Fibroblast of the aortic adventitia (primary cell): ENCODE measurements around the gene PLCB3. TPM values are rescaled to one million over a fixed set of nuclear protein-coding genes. Genes with fewer than 3 reads are reported as not detected.
"Not testable (repeated sequence)": the region's sequence is repeated elsewhere in the genome, so short reads cannot be mapped to it uniquely, and the experiment has no call there.

Source experiments
- DNase-seq: peaks from one replicate; pipeline ENCODE4 v3.0.0-alpha.2; 2010; ENCODE audit warnings: low read depth
- H3K4me3 ChIP-seq: 2 replicates; pipeline ENCODE4 v1.5.1; 2011; ENCODE audit warnings: low read depth, mild to moderate bottlenecking, control low read depth, low read length, moderate library complexity
- total RNA-seq: library from RNA; depleted of rRNA; stranded (reverse); fragments of >200 nt; gene quantifications from 2 replicates; pipeline ENCODE4 v1.2.3, GENCODE V29; 2012; ENCODE audit warnings: low replicate concordance
- TF ChIP-seq, protein P1 (sequence below): IDR thresholded peaks from 2 replicates; pipeline ENCODE4 v1.5.1; 2011; ENCODE audit warnings: mild to moderate bottlenecking, low read length, control low read depth, inconsistent platforms; ENCODE audit not compliant: insufficient read depth

PLCB3 gene
- total RNA-seq, 1 donor = 47.5 TPM

DNA sequence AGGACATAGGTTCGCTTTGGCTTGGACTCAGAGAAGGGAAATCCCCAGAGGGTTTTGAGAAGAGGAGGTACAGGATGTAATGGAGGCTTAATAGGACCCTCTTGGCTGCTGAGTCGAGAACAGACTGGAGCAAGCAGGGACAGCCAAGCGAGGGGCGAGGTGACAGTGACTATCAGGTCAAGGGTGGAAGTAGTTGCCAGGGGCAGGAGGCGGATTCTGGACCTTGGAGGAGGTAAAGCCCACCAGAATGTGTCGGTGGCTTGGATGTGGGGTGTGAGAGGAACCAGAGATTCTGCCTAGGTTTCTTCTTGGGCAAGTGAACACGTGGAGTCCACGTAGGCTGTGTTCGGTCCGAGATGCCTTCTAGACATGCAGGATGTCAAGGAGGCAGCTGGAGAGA, 61.6 kb downstream of the PLCB3 start:
- no peak for DNase-seq
- H3K4me3 ChIP-seq = no peak overlapping the region
- TF ChIP-seq, protein P1, sequence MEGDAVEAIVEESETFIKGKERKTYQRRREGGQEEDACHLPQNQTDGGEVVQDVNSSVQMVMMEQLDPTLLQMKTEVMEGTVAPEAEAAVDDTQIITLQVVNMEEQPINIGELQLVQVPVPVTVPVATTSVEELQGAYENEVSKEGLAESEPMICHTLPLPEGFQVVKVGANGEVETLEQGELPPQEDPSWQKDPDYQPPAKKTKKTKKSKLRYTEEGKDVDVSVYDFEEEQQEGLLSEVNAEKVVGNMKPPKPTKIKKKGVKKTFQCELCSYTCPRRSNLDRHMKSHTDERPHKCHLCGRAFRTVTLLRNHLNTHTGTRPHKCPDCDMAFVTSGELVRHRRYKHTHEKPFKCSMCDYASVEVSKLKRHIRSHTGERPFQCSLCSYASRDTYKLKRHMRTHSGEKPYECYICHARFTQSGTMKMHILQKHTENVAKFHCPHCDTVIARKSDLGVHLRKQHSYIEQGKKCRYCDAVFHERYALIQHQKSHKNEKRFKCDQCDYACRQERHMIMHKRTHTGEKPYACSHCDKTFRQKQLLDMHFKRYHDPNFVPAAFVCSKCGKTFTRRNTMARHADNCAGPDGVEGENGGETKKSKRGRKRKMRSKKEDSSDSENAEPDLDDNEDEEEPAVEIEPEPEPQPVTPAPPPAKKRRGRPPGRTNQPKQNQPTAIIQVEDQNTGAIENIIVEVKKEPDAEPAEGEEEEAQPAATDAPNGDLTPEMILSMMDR = no peak

DNA sequence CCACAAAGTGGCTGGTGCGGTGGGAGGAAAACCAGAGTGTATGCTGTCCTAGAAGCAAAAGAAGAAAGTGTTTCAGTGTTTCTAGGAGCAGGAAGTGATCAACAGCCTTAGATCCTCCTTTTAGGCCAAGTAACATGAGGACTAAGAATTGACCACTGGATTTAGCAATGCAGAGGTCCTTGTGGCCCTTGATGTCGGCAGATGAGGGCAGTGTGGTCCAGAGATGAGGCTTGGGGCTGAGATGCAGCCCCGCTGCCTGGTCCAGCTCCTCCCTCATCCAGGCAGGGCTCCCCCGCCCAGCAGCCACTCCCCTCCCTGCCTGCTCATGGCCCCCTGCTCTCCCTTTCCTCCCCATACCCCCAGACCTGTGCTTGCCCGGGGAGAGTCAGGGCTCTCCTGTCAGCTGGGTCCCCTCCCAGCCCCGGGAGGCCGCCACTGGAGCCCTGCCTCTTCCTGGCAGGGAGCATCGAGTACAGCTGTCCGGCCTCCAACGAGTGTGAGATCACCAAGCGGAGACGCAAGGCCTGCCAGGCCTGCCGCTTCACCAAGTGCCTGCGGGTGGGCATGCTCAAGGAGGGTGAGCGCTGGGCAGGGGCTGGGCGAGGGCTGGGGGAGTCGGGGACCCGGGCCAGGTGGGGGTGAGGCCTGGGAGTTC, 62.3 kb downstream of the PLCB3 start:
- DNase-seq = peak; percentile 77
- peak overlapping the region; percentile 62 for H3K4me3 ChIP-seq
- TF ChIP-seq, protein P1 = peak; percentile 30

- TF ChIP-seq, protein P1 = peak; percentile 24
- no peak for DNase-seq
Observed at GRCh38 chr11:64314146-64314804, 62.9 kb downstream of the PLCB3 start.

GRCh38 chr11:64314805-64315561, 63.7 kb downstream of the PLCB3 start:
- no peak for DNase-seq
- TF ChIP-seq, protein P1 = no peak
- no peak overlapping the region for H3K4me3 ChIP-seq

More at GRCh38 chr11:64314146-64314804, 62.9 kb downstream of the PLCB3 start:
- peak overlapping the region; percentile 62 for H3K4me3 ChIP-seq

DNA sequence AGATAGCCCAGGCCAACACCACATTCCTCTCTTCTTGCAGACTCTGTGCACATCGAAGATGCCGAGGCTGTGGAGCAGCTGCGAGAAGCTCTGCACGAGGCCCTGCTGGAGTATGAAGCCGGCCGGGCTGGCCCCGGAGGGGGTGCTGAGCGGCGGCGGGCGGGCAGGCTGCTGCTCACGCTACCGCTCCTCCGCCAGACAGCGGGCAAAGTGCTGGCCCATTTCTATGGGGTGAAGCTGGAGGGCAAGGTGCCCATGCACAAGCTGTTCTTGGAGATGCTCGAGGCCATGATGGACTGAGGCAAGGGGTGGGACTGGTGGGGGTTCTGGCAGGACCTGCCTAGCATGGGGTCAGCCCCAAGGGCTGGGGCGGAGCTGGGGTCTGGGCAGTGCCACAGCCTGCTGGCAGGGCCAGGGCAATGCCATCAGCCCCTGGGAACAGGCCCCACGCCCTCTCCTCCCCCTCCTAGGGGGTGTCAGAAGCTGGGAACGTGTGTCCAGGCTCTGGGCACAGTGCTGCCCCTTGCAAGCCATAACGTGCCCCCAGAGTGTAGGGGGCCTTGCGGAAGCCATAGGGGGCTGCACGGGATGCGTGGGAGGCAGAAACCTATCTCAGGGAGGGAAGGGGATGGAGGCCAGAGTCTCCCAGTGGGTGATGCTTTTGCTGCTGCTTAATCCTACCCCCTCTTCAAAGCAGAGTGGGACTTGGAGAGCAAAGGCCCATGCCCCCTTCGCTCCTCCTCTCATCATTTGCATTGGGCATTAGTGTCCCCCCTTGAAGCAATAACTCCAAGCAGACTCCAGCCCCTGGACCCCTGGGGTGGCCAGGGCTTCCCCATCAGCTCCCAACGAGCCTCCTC, 64.6 kb downstream of the PLCB3 start:
- not testable (repeated sequence) for DNase-seq
- H3K4me3 ChIP-seq = peak overlapping the region; percentile 22

DNA sequence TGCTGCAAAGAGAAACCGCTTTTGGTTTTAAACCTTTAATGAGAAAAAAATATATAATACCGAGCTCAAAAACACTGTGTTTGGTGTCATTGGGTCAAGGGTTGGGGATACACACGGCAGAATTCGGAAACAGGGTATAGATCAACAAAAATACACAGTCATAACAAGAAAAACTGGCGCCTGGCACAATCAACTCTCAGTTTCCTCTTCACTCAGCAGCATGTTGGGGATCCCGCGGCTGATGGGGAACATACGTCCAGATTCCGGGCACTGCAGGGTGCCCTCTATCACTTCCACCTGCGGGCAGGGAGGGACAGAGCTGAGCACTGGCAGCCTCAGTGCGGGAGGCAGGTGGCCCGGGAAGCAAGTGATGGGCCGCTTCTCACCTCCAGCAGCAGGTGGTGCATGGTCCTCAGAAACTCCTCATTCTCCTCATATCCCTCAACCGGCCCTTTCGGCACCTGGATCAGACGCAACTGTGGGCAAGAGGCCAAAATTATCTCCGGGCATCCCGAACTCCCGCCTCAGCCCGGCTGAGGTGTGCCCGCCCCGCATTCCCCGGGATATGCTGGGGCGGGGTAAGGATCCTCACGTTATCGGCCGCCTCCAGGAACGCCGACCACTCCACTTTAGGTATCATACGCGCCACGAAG, 65.5 kb downstream of the PLCB3 start:
- H3K4me3 ChIP-seq = peak overlapping the region; percentile 95
- DNase-seq = no peak
- TF ChIP-seq, protein P1 = no peak
